GM18498 (cell line): ENCODE results near the gene RFX8.

Source experiments
- ATAC-seq: cut with Tn5 transposase; IDR thresholded peaks from one replicate; pipeline ENCODE4 v1.9.1; 2021; ENCODE audit warnings: mild to moderate bottlenecking, moderate library complexity; ENCODE audit not compliant: unreplicated experiment

RFX8 gene

DNA sequence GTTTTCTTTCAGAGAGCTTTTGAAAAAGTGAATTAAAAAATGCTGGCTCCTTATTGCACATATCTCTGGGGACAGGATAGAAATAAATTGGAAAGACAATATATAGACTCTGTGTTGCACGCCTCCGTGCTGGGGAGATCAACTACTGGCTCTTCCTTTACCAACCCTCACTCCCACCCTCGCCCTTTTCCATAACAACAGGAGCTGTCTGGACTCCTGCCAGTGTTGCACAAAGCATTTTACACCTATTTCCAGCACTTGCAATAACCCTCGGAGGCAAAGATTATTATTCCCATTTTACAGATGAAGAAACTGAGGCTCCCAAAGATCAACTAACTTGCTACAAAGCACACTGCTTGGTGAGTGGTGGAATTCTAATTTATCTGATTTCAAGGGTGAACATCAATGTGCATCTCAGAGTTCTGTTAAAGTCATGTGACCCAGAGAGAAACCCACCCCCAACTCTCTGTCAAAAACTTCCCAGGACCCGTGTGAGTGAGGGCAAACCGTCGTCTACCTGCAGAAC is 91.8 kb downstream of the RFX8 start:
- no peak for ATAC-seq

DNA sequence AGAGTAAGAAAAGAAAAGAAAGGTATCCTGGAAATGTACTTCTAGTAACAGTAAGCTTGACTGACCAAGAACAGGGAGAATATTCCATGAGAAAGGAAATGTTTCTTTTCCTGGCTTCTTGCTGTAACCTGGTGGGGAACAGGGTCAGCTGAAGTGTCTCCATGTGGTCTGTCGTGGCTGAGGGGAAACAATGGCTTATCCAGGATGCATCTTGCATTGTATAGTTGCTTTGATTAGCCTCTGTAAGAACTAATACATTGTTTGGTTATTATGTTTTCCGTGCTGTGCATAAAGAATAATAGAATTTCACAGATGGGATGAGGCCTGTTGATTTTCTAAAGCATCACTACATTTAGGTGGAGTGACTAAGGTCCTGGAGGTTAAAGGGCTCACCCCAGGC is 92.5 kb downstream of the RFX8 start:
- no peak for ATAC-seq

DNA sequence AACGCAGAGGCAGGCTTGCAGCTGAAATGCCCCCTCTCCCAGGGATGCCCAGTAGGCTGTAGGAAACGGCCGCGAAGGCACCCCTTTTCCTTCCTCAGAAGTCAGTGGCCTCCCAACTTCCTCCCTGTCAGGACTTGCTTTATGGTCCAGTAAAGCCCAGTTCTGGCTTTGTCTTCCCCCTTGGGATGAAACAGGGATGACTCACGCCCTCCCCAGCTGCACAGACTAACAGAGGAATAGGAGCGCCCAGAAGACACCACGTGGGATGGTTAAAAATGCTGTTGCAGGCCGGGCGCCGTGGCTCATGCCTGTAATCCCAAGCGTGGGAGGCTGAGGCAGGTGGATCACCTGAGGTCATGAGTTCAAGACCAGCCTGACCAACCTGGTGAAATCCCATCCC is 94.5 kb downstream of the RFX8 start:
- no peak for ATAC-seq

DNA sequence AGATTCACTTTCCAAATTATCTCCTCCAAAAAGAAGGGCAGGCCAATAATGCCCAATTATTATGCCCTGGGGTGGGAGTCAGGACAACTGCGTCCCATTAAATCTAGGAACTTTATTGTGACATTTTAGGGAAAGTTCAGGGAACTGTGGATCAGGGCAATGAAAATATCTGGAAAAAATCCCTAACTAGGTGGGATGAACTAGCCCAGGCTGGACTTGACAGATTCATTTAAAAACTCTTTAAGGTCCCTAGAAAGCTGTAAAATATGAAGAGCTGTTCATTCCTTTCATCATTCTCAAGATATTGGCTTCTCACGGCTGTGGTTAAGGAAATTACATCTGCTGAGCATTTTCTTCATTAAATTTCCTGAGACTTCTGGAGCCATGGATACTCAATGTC is 95.8 kb downstream of the RFX8 start:
- ATAC-seq: no peak

DNA sequence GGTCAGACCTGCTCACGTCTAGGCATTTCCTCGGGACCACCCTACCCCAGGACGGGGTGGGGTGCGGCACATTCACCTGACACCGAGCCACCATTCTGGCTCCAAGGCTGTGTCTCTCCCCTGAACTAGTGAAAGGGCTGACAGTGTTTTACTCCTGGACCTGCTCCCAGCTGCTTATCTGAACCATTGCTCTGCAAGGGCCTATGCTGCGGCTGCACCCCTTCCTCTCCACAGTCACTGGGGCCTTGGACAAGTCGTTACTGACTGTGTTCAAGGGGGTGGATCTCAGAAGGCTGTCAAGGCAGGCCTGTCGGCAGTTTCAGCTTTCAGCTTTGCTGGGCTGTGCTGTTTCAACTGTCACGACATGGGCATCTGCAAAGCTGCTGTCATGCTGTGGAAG is 99.3 kb downstream of the RFX8 start:
- ATAC-seq: no peak

DNA sequence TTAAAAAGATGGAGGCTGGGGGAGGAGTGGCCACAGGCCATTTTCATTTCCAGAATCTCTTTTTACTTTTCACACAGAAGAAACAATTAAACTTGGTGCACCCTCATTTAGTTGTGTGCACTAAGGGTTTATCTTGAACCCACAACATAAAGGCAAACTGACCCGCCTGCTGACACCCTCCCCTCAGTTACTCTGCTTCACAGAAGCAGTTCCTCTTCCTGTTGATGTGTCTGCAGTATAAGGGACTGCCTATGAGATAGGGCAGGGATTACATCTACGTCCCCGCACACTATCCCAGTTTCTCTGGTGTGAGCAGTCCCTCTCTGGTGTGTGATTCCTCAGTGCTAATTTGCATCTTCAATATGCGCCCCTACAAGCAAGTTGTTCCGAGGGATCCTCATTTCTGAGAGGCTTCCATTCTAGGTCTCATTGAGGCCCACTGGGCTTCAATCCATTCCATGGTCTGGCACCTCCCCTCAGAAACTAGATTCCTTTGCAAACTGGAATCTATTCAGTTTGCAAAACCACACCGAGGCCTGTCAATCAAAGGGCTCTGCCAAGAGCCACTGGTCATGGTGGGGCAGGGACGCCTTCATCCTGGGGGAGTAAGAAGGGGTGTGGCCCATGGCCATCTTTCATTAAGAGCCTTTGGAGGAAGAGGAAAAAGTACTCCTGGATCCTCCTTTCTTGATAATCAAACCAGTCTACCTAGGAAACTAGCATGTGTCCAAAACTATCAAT is 99.9 kb downstream of the RFX8 start:
- ATAC-seq: no peak

DNA sequence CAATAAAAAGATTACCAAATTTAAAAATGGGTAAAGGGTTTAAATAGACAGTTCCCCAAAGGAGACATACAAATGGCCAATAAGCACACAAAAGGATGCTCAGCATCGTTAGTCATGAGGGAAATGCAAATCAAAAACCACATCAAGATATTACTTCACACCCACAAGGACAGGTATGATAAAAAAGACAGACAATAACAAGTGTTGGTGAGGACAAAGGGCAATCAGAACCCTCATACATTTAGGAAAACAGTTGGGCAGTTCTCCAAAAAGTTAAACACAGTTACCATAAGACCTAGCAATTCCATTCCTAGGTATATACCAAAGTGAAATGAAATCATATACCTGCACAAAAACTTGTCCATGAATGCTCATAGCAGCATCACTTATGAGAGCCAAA is 102.1 kb downstream of the RFX8 start:
- ATAC-seq: no peak

DNA sequence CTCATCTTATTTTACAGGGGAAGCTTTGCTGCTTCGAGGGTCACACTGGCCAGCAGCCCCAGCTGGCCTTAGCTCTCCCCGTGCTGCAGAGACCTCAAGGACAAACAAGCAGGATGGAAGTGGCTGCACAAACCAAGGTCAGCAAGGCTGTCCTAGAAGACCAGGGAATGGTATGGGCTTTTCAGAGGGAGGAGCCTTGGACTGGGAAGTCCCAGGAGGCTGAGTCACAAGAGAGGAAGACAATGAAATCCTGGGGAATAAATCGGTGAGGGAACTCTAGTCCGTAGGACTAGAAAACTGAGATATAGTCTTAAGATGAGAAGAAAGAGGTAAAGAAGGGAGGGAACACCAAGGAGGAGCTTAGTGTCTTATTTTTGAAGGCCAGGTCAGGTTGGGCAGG is 103.3 kb downstream of the RFX8 start:
- no peak for ATAC-seq

DNA sequence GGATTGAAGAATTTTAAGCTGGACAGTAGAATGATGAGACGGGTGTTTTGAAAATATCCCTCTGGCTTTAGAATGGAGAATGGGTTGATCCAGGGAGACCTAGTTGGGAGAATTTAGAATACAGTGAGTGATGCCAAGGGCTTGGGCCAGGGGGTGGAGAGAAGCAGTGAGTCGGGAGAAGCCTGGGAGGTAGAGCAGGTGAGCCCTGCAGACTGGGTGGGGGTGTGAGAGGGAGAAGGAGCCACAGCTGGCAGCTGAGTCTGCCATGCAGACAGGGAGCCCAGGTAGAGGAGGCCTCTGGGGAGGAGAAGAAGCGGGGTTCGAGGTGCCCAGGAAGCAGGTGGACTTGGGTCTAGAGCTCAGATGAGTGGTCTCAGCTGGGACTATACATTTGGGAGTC is 105.8 kb downstream of the RFX8 start:
- ATAC-seq: no peak

DNA sequence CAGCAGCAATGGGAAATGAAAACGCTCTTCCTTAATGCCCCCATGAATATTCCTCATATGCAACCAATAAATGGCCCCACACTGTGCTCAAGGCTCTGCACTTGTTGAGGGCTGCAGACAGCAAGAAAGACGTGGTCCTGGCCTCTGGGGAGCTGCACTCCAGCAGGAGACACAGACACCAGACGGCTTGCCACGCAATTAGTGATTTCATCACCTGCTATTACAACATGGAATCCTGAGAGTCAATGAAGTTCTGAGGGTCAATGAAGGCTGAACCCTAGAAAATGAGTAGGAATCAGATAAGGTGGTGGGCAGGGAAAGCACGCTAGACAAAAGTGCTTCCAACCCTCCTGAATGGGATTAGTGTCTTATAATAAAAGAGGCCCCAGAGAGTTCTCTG is 106.5 kb downstream of the RFX8 start:
- ATAC-seq: no peak

DNA sequence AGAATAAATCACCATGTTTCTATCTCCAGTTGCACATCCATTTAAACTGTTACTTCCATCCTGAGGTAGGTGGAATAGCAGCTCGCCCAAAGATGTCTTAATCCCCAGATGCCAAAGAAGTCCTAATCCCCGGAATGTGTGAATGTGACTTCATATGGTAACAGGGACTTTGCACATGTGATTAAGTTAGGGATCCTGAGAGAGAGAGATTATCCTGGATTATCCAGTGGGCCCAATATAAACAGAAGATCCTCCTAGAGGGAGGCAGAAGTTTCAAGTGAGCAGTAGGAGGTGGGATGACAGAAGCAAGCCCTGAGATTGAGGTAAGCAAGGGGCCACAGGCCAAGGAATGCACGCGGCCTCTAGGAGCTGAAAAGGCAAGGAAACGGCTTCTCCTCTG is 107.4 kb downstream of the RFX8 start:
- no peak for ATAC-seq

DNA sequence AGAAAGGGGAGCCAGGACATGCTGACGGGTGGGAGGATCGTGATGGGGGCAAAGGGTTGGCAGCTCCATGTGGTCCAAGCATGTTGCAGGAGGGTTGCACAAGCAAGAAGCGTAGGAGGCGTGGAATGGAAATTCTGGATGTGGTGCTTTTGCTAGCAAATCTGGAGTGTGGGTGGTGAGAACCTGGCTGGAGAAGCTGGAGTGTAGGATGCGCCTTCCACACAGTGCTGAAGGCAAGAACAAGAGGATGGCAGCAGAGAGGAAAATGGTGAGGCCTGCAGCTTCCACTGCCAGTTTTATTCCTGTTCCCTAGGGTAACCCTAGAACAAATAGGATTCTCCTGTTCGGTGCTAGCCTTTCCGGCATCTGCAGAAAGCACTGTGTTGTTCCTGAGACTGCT is 110.0 kb downstream of the RFX8 start:
- no peak for ATAC-seq

DNA sequence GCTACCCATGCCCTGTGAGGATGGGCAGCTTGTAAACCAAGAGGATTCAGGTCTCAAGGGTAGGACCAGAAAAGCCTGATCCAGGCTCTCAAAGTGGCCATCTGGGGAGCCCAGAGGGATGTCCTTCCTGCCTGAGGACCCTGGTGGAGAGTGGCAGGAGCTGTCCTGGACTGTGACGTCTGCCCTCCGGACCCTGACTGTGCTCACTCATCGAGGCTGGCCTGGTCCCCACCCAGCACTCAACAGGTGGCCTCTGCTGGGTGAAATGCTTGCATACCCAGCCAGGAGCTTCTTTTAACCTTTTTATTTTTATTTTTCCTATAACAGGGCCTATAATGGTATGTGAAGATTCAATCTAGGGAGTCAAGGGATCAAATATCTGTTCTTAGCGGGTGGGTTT is 112.1 kb downstream of the RFX8 start:
- ATAC-seq: no peak

DNA sequence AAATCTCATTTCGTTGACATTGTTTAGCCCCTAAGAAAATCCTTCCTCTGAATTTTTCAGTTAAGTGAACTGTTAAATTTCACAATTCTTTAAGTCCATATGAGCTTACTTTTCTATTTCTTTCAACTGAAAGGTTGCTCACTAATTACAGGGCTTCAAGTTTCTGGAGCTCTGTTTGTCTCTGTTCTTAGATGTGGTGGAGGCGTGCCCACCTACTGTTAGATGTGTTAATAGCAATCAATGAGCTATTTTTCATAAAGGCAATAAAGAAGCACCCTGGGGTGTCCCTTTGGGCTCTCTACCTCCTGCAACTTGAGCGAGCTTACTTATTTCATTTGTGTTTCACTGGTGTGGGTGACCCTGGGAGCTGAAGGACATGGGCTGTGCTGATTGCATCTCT is 112.6 kb downstream of the RFX8 start:
- no peak for ATAC-seq

DNA sequence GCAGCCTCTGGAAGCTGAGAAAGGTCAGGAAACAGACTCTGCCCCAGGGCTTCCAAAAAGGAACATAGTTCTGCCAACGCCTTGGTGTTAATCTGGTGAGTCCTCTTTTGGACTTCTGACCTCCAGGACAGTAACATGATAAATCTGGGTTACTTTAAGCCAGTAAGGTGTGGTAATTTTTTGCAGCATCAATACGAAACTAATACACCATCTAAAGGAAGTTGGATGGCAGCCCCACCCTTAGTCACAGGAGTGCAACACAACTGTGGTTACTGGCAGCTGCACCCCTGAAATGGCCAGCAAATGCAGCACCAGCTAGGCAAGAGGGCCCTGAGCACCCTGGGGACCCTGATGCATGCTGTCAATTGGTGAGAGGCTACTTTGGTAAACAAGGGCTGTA is 113.4 kb downstream of the RFX8 start:
- peak; percentile 46 for ATAC-seq

DNA sequence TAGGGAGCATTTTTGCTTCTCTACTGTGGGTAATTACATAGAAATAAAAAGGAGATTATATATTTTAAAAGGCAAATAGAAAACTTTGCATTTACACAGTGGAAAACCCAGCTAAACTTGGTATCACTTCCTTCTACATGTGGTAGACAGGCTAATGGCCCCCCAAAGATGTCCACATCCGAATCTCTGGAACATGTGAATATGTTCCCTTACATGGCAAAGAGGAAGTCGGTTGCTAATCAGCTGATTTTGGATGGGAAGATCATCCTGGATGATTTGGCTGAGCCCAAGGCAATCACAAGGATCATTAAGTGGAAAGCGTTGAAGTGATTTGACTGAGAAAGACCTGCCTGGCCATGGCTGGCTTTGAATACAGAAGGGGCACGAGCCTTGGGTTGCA is 113.8 kb downstream of the RFX8 start:
- ATAC-seq: no peak

DNA sequence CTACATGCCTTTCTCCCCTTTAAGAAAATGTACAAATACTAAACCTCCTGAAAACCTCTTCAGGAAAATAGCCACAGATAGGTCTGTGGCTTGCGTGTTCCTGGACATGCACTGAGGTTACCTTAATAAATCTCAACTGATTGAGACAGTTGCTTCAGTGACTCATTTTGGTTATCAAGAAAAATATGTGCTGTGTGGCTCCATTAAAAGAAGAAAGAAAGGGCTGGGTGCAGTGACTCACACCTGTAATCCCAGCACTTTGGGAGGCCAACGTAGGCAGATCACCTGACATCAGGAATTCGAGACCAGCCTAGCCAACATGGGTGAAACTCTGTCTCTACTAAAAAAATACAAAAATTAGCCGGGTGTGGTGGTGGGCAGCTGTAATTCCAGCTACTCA is 114.7 kb downstream of the RFX8 start:
- no peak for ATAC-seq

DNA sequence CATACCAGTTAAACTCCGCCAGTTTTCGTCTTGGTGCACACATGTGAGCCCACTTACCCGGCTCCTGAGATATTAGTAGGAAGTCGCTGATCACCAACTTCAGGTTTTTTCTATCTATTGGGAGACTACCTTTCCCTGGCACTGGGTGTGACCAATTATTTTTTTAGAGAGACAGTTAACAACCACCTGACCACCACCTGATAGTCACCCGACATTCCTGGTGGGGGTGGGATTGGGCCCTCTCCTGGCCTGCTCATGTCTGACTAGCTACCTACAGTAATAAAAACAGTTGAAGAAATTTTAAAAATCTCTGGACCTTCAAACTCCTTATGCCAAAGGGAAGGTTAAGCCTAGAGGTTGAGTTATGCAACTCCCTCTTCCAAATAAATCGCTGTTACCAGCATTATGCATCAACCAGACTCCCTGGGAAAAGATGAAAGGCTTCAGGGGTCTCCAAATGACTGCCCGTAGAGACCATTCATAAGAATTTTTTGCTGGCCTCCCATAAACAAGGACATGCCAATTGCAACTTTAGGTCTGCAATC is 115.4 kb downstream of the RFX8 start:
- ATAC-seq: no peak

DNA sequence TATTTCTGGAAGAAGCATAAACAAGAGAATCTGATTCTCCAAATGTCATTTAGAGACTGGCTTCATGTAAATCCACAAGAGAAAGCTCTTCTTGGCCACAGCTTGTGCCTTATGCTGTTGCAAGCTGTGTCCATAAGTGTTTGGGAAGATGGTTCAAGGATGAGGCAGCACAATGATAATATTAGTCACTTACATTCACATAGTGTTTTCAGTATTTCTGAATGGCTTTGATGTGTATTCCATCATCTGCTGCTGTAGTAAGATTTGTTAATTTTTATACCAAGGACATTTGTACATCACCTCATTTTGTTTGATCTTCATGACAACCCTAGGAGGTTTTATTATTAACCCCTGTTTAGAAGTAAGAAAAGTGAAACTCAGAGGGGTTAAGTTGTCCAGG is 117.5 kb downstream of the RFX8 start:
- ATAC-seq: no peak

DNA sequence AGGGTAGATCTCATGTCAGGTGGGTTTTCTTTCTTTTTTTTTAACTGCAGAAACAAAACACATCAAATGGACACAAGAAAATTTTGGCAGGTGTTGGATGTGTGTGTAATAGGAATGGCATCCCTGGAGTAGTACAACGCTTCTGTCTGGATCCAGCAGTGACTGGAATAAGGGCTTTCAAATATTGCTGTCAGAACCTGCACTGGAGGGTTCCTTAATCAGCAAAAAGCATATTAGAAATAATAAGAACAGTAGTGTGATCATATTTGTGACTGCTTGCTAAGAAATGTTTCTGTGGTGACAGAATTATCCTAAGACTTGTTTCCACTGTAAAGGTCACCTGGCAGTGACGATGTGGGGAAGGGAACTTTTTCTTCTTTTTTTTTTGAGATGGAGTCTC is 118.4 kb downstream of the RFX8 start:
- no peak for ATAC-seq

DNA sequence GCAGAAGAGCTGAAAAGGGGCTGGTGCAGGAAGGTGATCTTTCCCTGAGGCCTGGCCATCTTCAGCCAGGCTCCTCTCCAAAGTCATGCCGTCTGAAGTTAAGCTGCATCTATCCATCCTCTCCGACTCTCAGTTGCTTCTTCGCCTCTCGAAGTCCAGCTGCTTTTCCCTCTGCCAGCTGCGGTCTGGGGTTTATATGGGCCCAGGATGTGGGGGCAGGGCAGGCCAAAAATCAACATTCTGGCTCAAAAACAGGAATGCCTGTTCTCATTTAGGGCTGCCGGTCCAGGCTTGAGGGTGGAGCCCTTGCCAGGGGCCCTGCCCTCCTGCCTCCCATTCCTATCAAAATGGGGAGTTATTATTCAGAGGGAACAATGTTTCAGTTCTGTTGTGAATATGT is 118.9 kb downstream of the RFX8 start:
- ATAC-seq: no peak

DNA sequence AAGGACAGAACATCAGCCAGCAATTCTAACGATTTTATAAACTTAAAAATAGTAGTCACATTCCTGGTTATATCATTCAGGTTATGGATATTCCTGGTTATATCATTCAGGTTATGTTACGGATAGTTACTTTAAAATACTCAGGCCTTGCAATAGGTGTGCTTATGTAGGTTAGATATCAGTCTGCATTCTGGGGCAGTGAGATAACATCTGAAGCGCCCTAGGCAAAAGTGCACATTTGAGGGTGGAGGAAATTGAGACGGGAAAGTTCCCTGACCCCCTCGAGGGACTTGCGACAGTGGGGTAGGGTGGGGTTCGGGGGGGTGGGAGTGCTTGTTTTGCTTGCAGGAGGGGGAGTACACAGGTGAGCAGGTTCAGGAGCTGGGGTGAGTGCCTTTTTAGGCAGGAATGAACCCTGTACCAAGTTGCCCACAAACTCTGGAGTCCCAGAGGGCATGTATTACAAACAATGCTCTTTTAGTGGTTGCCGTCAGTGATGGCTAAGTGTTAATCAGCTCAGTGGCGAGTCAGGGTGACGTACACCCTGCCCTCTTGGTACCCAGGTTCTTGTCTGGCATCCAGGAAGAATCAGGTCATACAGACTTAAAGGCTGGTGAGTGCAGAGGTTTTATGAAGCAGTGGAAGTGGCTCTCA is 119.4 kb downstream of the RFX8 start:
- no peak for ATAC-seq
